Testis (tissue), 2 donors: ENCODE measurements around the gene FGF3.

ENCODE experiments used
- POLR2A ChIP-seq: fragments of 450-650 bp; IDR thresholded peaks from one replicate; pipeline ENCODE4 v1.6.1; 2017; ENCODE audit warnings: antibody characterized with exemption, mild to moderate bottlenecking, moderate library complexity
- TF ChIP-seq, protein P1 (sequence below), 3 experiments: fragments of 450-650 bp in 2 of 3; fragments of 200-600 bp in 1 of 3; sonication (generic) in 1 of 3; IDR thresholded peaks; one replicate each; pipeline ENCODE4 v1.5.1; 2016 to 2019; ENCODE audit warnings: antibody characterized with exemption in 3 of 3, mild to moderate bottlenecking in 2 of 3, moderate library complexity in 1 of 3

DNA sequence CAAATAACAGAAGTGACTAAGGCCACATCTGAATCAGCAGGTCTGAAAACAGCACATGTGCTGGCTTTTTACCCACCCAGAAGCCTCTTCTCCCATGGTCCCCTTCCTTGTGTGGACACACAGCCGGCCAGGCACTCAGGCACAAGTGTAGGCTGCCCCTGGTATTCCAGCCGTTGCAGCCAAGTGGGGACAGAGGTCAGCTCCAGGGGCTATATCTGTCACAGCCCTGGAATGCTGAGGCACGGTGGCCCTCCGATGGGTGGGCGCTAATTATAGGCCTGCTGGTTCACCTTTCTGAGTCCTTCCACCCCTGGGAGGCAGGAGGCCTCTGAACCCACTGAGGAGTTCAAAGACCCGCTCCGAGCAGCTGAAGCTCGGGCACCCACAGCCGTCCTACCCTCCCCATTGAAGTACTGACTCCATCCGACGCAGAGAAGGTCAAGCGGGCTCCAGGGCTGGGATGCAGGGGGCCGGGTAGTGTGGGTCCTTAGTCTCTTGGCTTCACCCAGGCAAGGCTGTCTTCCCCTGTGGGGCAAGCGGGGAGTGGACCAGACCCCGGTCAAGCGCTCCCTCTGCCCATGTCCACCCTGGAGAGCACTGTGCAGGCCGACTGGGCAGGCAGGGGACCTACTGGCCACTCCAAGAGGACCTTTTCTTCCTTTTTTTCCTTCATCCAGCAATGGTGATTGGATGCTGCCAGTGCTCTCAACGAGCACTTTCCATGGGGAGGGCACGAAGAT is 14.3 kb downstream of the FGF3 start:
- TF ChIP-seq, protein P1, sequence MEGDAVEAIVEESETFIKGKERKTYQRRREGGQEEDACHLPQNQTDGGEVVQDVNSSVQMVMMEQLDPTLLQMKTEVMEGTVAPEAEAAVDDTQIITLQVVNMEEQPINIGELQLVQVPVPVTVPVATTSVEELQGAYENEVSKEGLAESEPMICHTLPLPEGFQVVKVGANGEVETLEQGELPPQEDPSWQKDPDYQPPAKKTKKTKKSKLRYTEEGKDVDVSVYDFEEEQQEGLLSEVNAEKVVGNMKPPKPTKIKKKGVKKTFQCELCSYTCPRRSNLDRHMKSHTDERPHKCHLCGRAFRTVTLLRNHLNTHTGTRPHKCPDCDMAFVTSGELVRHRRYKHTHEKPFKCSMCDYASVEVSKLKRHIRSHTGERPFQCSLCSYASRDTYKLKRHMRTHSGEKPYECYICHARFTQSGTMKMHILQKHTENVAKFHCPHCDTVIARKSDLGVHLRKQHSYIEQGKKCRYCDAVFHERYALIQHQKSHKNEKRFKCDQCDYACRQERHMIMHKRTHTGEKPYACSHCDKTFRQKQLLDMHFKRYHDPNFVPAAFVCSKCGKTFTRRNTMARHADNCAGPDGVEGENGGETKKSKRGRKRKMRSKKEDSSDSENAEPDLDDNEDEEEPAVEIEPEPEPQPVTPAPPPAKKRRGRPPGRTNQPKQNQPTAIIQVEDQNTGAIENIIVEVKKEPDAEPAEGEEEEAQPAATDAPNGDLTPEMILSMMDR (IDR thresholded peaks at IDR 0.05), result no peak
- TF ChIP-seq POLR2A, result no peak
